ENCODE data around the gene LHB.
A peak's percentile ranks its signal among the peaks of the same experiment; 100 is the strongest.

The LHB gene

GRCh38 chr19:49016067-49016839 is 638 bp downstream of the LHB start:
- ChIA-PET POLR2A (ENCODE audit: low non-redundant PET) (no interaction called here), CTCF (interaction anchor here (0.5 to 1.0 kb wide), 2 partner anchors 41 to 53 kb away, joined by 3 to 4 read pairs; no protein-coding TSS in a partner anchor)
- TF ChIP-seq CTCF (conservative IDR thresholded peaks at IDR 0.05; ENCODE audit: low read depth), result no peak
- peak overlapping the region; percentile 56 for H3K27ac ChIP-seq
- DNase-seq (ENCODE audit: low spot score), result no peak

- POLR2A ChIA-PET (ENCODE audit: low non-redundant PET), result no interaction called here
- peak overlapping the region; percentile 56 for H3K27ac ChIP-seq
- CTCF ChIA-PET, result interaction anchor here (1.0 kb wide), 1 partner anchor 54 kb away, joined by 3 read pairs; no protein-coding TSS in a partner anchor
- no peak for DNase-seq (ENCODE audit: low spot score)
- no peak for TF ChIP-seq CTCF (conservative IDR thresholded peaks at IDR 0.05; ENCODE audit: low read depth)
Observed at GRCh38 chr19:49014870-49015255, 2.0 kb downstream of the LHB start.

- peak; percentile 50 for DNase-seq (ENCODE audit: low spot score)
- peak overlapping the region; percentile 56 for H3K27ac ChIP-seq
- ChIA-PET CTCF (no interaction called here), POLR2A (ENCODE audit: low non-redundant PET) (interaction anchor here (0.7 kb wide), 2 partner anchors 36 to 843 kb away, joined by 3 to 4 read pairs; no protein-coding TSS in a partner anchor)
- no peak for TF ChIP-seq CTCF (conservative IDR thresholded peaks at IDR 0.05; ENCODE audit: low read depth)
Observed at GRCh38 chr19:49014123-49014869, 2.6 kb downstream of the LHB start.

- no peak for DNase-seq (ENCODE audit: low spot score)
- POLR2A ChIA-PET (ENCODE audit: low non-redundant PET), result no interaction called here
- no peak for TF ChIP-seq CTCF (conservative IDR thresholded peaks at IDR 0.05; ENCODE audit: low read depth)
- H3K27ac ChIP-seq, result peak overlapping the region; percentile 32; the same call in 1 of the 2 replicates
- CTCF ChIA-PET, result interaction anchor here (2.5 kb wide), 1 partner anchor 11 kb away, joined by 10 read pairs; no protein-coding TSS in a partner anchor
Observed at GRCh38 chr19:49011194-49011593, 5.7 kb downstream of the LHB start.

GRCh38 chr19:49010453-49010852 is 6.4 kb downstream of the LHB start:
- POLR2A ChIA-PET (ENCODE audit: low non-redundant PET), result no interaction called here
- no peak for TF ChIP-seq CTCF (conservative IDR thresholded peaks at IDR 0.05; ENCODE audit: low read depth)

GRCh38 chr19:49009828-49010227 is 7.1 kb downstream of the LHB start:
- ChIA-PET CTCF (interaction anchor here (0.5 to 1.3 kb wide), 3 partner anchors 12 to 107 kb away, joined by 3 to 6 read pairs (median 3); no protein-coding TSS in a partner anchor), POLR2A (ENCODE audit: low non-redundant PET) (no interaction called here)
- TF ChIP-seq CTCF (conservative IDR thresholded peaks at IDR 0.05; ENCODE audit: low read depth), result no peak
- H3K27ac ChIP-seq, result no peak overlapping the region
- DNase-seq (ENCODE audit: low spot score), result no peak

More at GRCh38 chr19:49010453-49010852, 6.4 kb downstream of the LHB start:
- no peak overlapping the region for H3K27ac ChIP-seq
- no peak for DNase-seq (ENCODE audit: low spot score)
- CTCF ChIA-PET, result interaction anchor here (0.5 kb wide), 1 partner anchor 16 kb away, joined by 6 read pairs; no protein-coding TSS in a partner anchor
